Liver (tissue), 9 donors: ENCODE results near the gene CGNL1. TPM values are rescaled to one million over a fixed set of nuclear protein-coding genes. Genes with fewer than 3 reads are reported as not detected.
A peak's percentile ranks its signal among the peaks of the same experiment; 100 is the strongest.

ENCODE experiments used
- DNase-seq: peaks from one replicate; pipeline ENCODE4 v3.0.0-alpha.2; 2017; ENCODE audit warnings: low spot score
- H3K27ac ChIP-seq, 2 donors: one replicate each; pipeline ENCODE4 v1.7.0; 2013; ENCODE audit warnings: inconsistent platforms in 2 of 2, low read length in 2 of 2, control low read depth in 1 of 2, low read depth in 1 of 2, mild to moderate bottlenecking in 1 of 2
- H3K27me3 ChIP-seq, 4 donors: one replicate each; pipeline versions ENCODE4 v1.6.1 to v1.7.0; 2013; ENCODE audit warnings: low read length in 3 of 4, inconsistent platforms in 1 of 4, mild to moderate bottlenecking in 1 of 4, moderate library complexity in 1 of 4; ENCODE audit not compliant: control insufficient read depth in 4 of 4, insufficient read depth in 4 of 4
- H3K36me3 ChIP-seq, 4 donors: one replicate each; pipeline versions ENCODE4 v1.6.1 to v1.7.0; 2013; ENCODE audit warnings: low read length in 3 of 4, mild to moderate bottlenecking in 3 of 4, low read depth in 1 of 4, moderate library complexity in 1 of 4; ENCODE audit not compliant: control insufficient read depth in 4 of 4, insufficient read depth in 3 of 4
- H3K4me1 ChIP-seq, 4 donors: one replicate each; pipeline versions ENCODE4 v1.6.1 to v1.7.0; 2013; ENCODE audit warnings: low read length in 3 of 4, mild to moderate bottlenecking in 3 of 4, moderate library complexity in 1 of 4; ENCODE audit not compliant: control insufficient read depth in 4 of 4, insufficient read depth in 4 of 4
- H3K4me3 ChIP-seq, 3 donors: one replicate each; pipeline versions ENCODE4 v1.6.1 to v1.7.0; 2013; ENCODE audit warnings: low read length in 3 of 3, control low read depth in 1 of 3, low read depth in 1 of 3, mild to moderate bottlenecking in 1 of 3
- H3K9ac ChIP-seq, 2 donors: one replicate each; pipeline ENCODE4 v1.7.0; 2013; ENCODE audit warnings: low read length in 2 of 2, mild to moderate bottlenecking in 2 of 2, moderate library complexity in 2 of 2, control low read depth in 1 of 2, low read depth in 1 of 2
- H3K9me3 ChIP-seq, 4 donors: one replicate each; pipeline versions ENCODE4 v1.6.1 to v1.7.0; 2013; ENCODE audit warnings: low read length in 3 of 4; ENCODE audit not compliant: control insufficient read depth in 4 of 4
- EGR1 ChIP-seq, 2 donors: IDR thresholded peaks; 2 replicates each; pipeline ENCODE4 v1.6.1; 2016 to 2018; ENCODE audit warnings: antibody characterized with exemption in 2 of 2, low read depth in 2 of 2
- FOXA1 ChIP-seq: IDR thresholded peaks from 2 replicates; pipeline ENCODE4 v1.6.1; 2016; ENCODE audit warnings: antibody characterized with exemption
- FOXA2 ChIP-seq: IDR thresholded peaks from 2 replicates; pipeline ENCODE4 v1.6.1; 2016; ENCODE audit warnings: antibody characterized with exemption
- GABPA ChIP-seq, 2 donors: IDR thresholded peaks in 1 of 2; conservative IDR thresholded peaks in 1 of 2; 2 replicates each; pipeline ENCODE4 v1.6.1; 2016; ENCODE audit warnings: antibody characterized with exemption in 2 of 2, mild to moderate bottlenecking in 1 of 2, moderate library complexity in 1 of 2
- HNF4A ChIP-seq, 2 donors: conservative IDR thresholded peaks; 2 replicates each; pipeline ENCODE4 v1.6.1; 2016; ENCODE audit warnings: antibody characterized with exemption in 2 of 2, mild to moderate bottlenecking in 2 of 2
- HNF4G ChIP-seq: IDR thresholded peaks from 2 replicates; pipeline ENCODE4 v1.6.1; 2016; ENCODE audit warnings: antibody characterized with exemption
- JUND ChIP-seq, 2 donors: IDR thresholded peaks; 2 replicates each; pipeline ENCODE4 v1.6.1; 2016; ENCODE audit warnings: antibody characterized with exemption in 2 of 2
- MAX ChIP-seq: IDR thresholded peaks from 2 replicates; pipeline ENCODE4 v1.6.1; 2016; ENCODE audit warnings: antibody characterized with exemption
- NR2F2 ChIP-seq: IDR thresholded peaks from 2 replicates; pipeline ENCODE4 v1.6.1; 2016; ENCODE audit warnings: antibody characterized with exemption
- RAD21 ChIP-seq, 2 donors: IDR thresholded peaks; 2 replicates each; pipeline ENCODE4 v1.6.1; 2016; ENCODE audit warnings: antibody characterized with exemption in 2 of 2, mild to moderate bottlenecking in 2 of 2
- RXRA ChIP-seq, 2 donors: IDR thresholded peaks; 2 replicates each; pipeline ENCODE4 v1.6.1; 2017 to 2018; ENCODE audit warnings: antibody characterized with exemption in 2 of 2, mild to moderate bottlenecking in 1 of 2
- TAF1 ChIP-seq: conservative IDR thresholded peaks from 2 replicates; pipeline ENCODE4 v1.6.1; 2016; ENCODE audit warnings: antibody characterized with exemption, mild to moderate bottlenecking
- YY1 ChIP-seq: IDR thresholded peaks from 2 replicates; pipeline ENCODE4 v1.6.1; 2016; ENCODE audit warnings: antibody characterized with exemption, mild to moderate bottlenecking
- ZBTB33 ChIP-seq: IDR thresholded peaks from 2 replicates; pipeline ENCODE4 v1.6.1; 2016; ENCODE audit warnings: antibody characterized with exemption
- WGBS: extraction: QIAGEN DNeasy Blood & Tissue Kit; methylation state at CpG from one replicate; pipeline ENCODE4 v1.1.7; 2013; 5-methylcytosine and 5-hydroxymethylcytosine counted together
- polyA plus RNA-seq, 2 donors: library from polyadenylated mRNA; stranded (reverse) in 1 of 2; unstranded in 1 of 2; fragments of 200-250 nt in 1 of 2; fragments of >200 nt in 1 of 2; fragmentation: Nextera tagmentation in 1 of 2; extraction: Ambion mirVana in 1 of 2; gene quantifications; one replicate each; pipeline versions ENCODE4 v1.2.1 to v1.2.3, GENCODE V29; 2013 to 2015
- total RNA-seq, 2 donors: library from RNA; depleted of rRNA; stranded (reverse); fragments of >200 nt; gene quantifications; one replicate each; pipeline ENCODE4 v1.2.3, GENCODE V29; 2014
- TF ChIP-seq, protein P1 (sequence below): IDR thresholded peaks from 2 replicates; pipeline ENCODE4 v1.6.1; 2016; ENCODE audit warnings: antibody characterized with exemption, mild to moderate bottlenecking
- TF ChIP-seq, protein P2 (sequence below): fragments of 150-350 bp; IDR thresholded peaks from 2 replicates; pipeline ENCODE4 v1.5.1; 2017; ENCODE audit warnings: improper control_type of control experiment, low read depth, low read length; ENCODE audit not compliant: missing input control
- donor health status: healthy.
- donor health status: healthy.
- donor health status: healthy.
- donor health status: healthy.
- donor health status: healthy.

Gene CGNL1
- total and polyA plus RNA-seq, 4 donors = 12.0 to 31.9 (median 16.1) TPM

DNA sequence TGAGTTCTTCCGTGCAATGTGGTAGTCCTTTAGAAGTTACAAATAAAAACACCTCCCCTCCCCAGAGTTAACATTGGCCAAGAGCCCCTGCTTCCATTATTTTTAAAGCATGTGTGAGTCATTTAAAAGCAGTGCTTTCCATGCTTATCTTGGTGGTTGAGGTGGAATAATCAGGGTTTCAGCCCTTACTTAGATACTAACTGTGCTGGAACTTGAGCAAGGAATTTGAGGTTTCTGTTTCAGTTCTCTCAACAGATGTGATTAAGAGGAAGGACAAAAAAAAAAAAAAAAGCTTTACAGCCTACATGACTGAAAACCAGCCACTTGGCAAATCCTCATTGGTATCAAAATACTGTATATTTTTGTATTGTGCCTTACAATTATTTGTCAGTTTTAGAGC, 64.5 kb downstream of the CGNL1 start:
- WGBS = 48% methylated on average over 1 of the region's 1 CpG
- Histone ChIP-seq H3K27ac (peak overlapping the region in 1 of 2 donors; percentile 44), H3K9me3 (no peaks in the 10 kb centered on the region), H3K27me3 (no peaks in the 10 kb centered on the region), H3K4me1 (peaks cover 7 to 35% (median 23%) of the 10 kb centered on the region in 4 donors), H3K4me3 (no peak overlapping the region), H3K9ac (no peak overlapping the region), H3K36me3 (peaks cover 3 to 31% (median 22%) of the 10 kb centered on the region in 4 donors)
- DNase-seq = no peak
- no peak for TF ChIP-seq FOXA1
- TF ChIP-seq, protein P1, sequence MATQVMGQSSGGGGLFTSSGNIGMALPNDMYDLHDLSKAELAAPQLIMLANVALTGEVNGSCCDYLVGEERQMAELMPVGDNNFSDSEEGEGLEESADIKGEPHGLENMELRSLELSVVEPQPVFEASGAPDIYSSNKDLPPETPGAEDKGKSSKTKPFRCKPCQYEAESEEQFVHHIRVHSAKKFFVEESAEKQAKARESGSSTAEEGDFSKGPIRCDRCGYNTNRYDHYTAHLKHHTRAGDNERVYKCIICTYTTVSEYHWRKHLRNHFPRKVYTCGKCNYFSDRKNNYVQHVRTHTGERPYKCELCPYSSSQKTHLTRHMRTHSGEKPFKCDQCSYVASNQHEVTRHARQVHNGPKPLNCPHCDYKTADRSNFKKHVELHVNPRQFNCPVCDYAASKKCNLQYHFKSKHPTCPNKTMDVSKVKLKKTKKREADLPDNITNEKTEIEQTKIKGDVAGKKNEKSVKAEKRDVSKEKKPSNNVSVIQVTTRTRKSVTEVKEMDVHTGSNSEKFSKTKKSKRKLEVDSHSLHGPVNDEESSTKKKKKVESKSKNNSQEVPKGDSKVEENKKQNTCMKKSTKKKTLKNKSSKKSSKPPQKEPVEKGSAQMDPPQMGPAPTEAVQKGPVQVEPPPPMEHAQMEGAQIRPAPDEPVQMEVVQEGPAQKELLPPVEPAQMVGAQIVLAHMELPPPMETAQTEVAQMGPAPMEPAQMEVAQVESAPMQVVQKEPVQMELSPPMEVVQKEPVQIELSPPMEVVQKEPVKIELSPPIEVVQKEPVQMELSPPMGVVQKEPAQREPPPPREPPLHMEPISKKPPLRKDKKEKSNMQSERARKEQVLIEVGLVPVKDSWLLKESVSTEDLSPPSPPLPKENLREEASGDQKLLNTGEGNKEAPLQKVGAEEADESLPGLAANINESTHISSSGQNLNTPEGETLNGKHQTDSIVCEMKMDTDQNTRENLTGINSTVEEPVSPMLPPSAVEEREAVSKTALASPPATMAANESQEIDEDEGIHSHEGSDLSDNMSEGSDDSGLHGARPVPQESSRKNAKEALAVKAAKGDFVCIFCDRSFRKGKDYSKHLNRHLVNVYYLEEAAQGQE = no peak
- TF ChIP-seq RXRA (IDR thresholded peaks at IDR 0.05) = no peak
- TF ChIP-seq FOXA2 = no peak
- TF ChIP-seq NR2F2 = no peak
- no peak for TF ChIP-seq RAD21 (IDR thresholded peaks at IDR 0.05)
- TF ChIP-seq EGR1 (IDR thresholded peaks at IDR 0.05; ENCODE audit: low read depth in 2 of 2) = no peak
- no peak for TF ChIP-seq HNF4G
- TF ChIP-seq HNF4A (conservative IDR thresholded peaks at IDR 0.05) = no peak
- TF ChIP-seq, protein P2, sequence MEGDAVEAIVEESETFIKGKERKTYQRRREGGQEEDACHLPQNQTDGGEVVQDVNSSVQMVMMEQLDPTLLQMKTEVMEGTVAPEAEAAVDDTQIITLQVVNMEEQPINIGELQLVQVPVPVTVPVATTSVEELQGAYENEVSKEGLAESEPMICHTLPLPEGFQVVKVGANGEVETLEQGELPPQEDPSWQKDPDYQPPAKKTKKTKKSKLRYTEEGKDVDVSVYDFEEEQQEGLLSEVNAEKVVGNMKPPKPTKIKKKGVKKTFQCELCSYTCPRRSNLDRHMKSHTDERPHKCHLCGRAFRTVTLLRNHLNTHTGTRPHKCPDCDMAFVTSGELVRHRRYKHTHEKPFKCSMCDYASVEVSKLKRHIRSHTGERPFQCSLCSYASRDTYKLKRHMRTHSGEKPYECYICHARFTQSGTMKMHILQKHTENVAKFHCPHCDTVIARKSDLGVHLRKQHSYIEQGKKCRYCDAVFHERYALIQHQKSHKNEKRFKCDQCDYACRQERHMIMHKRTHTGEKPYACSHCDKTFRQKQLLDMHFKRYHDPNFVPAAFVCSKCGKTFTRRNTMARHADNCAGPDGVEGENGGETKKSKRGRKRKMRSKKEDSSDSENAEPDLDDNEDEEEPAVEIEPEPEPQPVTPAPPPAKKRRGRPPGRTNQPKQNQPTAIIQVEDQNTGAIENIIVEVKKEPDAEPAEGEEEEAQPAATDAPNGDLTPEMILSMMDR = no peak
- no peak for TF ChIP-seq ZBTB33
- no peak for TF ChIP-seq GABPA (IDR thresholded peaks at IDR 0.05 in 1 of 2, conservative IDR thresholded peaks at IDR 0.05 in 1 of 2)

DNA sequence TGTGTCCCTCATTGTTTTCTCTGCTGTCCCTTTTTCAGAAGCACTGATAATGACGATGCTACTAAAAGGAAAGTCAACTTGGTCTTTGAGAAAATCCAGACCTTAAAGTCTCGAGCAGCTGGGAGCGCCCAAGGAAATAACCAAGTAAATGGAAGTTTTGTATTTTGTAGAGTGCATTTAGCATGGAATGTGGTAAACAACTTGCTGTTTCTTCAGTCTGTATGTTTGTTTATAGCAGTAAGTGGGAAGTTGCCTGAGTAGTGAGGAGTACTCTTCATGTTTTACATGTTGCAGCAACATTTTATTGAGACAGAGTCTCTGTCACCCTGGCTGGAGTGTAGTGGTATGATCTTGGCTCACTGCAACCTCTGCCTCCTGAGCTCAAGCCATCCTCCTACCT, 66.0 kb downstream of the CGNL1 start:
- WGBS = 85% methylated on average over 3 of the region's 3 CpGs
- Histone ChIP-seq H3K27me3 (no peaks in the 10 kb centered on the region), H3K36me3 (peaks cover 3 to 31% (median 22%) of the 10 kb centered on the region in 4 donors), H3K27ac (no peak overlapping the region), H3K9me3 (no peaks in the 10 kb centered on the region), H3K9ac (no peak overlapping the region), H3K4me1 (peaks cover 7 to 19% (median 14%) of the 10 kb centered on the region in 4 donors), H3K4me3 (no peak overlapping the region)
- TF ChIP-seq RAD21 (IDR thresholded peaks at IDR 0.05) (no peak), TAF1 (no peak), HNF4G (no peak), YY1 (no peak), JUND (IDR thresholded peaks at IDR 0.05) (no peak), MAX (no peak), NR2F2 (no peak), RXRA (IDR thresholded peaks at IDR 0.05) (no peak), HNF4A (conservative IDR thresholded peaks at IDR 0.05) (no peak), ZBTB33 (no peak)
- TF ChIP-seq, protein P1 = no peak
- no peak for DNase-seq
